Measurements from ENCODE around the gene LOC128125822.
"Not testable (repeated sequence)": the region's sequence is repeated elsewhere in the genome, so short reads cannot be mapped to it uniquely, and the experiment has no call there.

Gene LOC128125822

GRCh38 chr6:63578757-63579156, 6.5 kb downstream of the LOC128125822 start:
- Mint-ChIP-seq H3K4me3 (no peak overlapping the region), H3K27me3 (no peaks in the 10 kb centered on the region), H3K4me1 (peaks cover 15% of the 10 kb centered on the region), H3K27ac (no peak overlapping the region), H3K36me3 (ENCODE audit: low read depth) (peaks cover 2% of the 10 kb centered on the region)
- no peak for ATAC-seq
- H3K9me3 ChIP-seq (ENCODE audit: control insufficient read depth, low read length, poor library complexity, severe bottlenecking) = no peaks in the 10 kb centered on the region
- no peak for DNase-seq

GRCh38 chr6:63579937-63580703, 7.8 kb downstream of the LOC128125822 start:
- no peaks in the 10 kb centered on the region for H3K27me3 Mint-ChIP-seq
- peak overlapping the region; percentile 43 for H3K27ac Mint-ChIP-seq
- H3K4me1 Mint-ChIP-seq = peaks cover 8% of the 10 kb centered on the region
- no peak for ATAC-seq
- no peak for DNase-seq
- no peaks in the 10 kb centered on the region for H3K9me3 ChIP-seq (ENCODE audit: control insufficient read depth, low read length, poor library complexity, severe bottlenecking)
- peaks cover 2% of the 10 kb centered on the region for H3K36me3 Mint-ChIP-seq (ENCODE audit: low read depth)
- H3K4me3 Mint-ChIP-seq = no peak overlapping the region

- H3K36me3 Mint-ChIP-seq (ENCODE audit: low read depth) = peaks cover 2% of the 10 kb centered on the region
These were observed 8.4 kb downstream of the LOC128125822 start for GRCh38 chr6:63580704-63580961.

GRCh38 chr6:63581355-63582013, 9.2 kb downstream of the LOC128125822 start:
- no peaks in the 10 kb centered on the region for H3K9me3 ChIP-seq (ENCODE audit: control insufficient read depth, low read length, poor library complexity, severe bottlenecking)
- Mint-ChIP-seq H3K27me3 (peaks cover 4% of the 10 kb centered on the region), H3K4me1 (peaks cover 4% of the 10 kb centered on the region), H3K27ac (no peak overlapping the region), H3K4me3 (no peak overlapping the region), H3K36me3 (ENCODE audit: low read depth) (peaks cover 2% of the 10 kb centered on the region)
- DNase-seq = no peak
- no peak for ATAC-seq

More at GRCh38 chr6:63580704-63580961, 8.4 kb downstream of the LOC128125822 start:
- no peak overlapping the region for H3K27ac Mint-ChIP-seq
- ATAC-seq (no peak), DNase-seq (no peak)
- peaks cover 4% of the 10 kb centered on the region for H3K27me3 Mint-ChIP-seq
- H3K4me3 Mint-ChIP-seq = no peak overlapping the region
- H3K4me1 Mint-ChIP-seq = peaks cover 8% of the 10 kb centered on the region
- no peaks in the 10 kb centered on the region for H3K9me3 ChIP-seq (ENCODE audit: control insufficient read depth, low read length, poor library complexity, severe bottlenecking)

- ATAC-seq = no peak
- Mint-ChIP-seq H3K27me3 (peaks cover 4% of the 10 kb centered on the region), H3K27ac (peak overlapping the region; percentile 27), H3K36me3 (ENCODE audit: low read depth) (peaks cover 2% of the 10 kb centered on the region), H3K4me1 (peaks cover 4% of the 10 kb centered on the region), H3K4me3 (no peak overlapping the region)
- no peaks in the 10 kb centered on the region for H3K9me3 ChIP-seq (ENCODE audit: control insufficient read depth, low read length, poor library complexity, severe bottlenecking)
- DNase-seq = no peak
These were observed 10.4 kb downstream of the LOC128125822 start for GRCh38 chr6:63582579-63583231.

- Mint-ChIP-seq H3K4me3 (no peak overlapping the region), H3K4me1 (peaks cover 4% of the 10 kb centered on the region), H3K36me3 (ENCODE audit: low read depth) (peaks cover 2% of the 10 kb centered on the region), H3K27me3 (peaks cover 4% of the 10 kb centered on the region), H3K27ac (no peak overlapping the region)
- no peak for DNase-seq
- peak; percentile 23 for ATAC-seq
- no peaks in the 10 kb centered on the region for H3K9me3 ChIP-seq (ENCODE audit: control insufficient read depth, low read length, poor library complexity, severe bottlenecking)
These were observed 11.8 kb downstream of the LOC128125822 start for GRCh38 chr6:63584125-63584514.

GRCh38 chr6:63584566-63584965, 12.3 kb downstream of the LOC128125822 start:
- peaks cover 2% of the 10 kb centered on the region for H3K36me3 Mint-ChIP-seq (ENCODE audit: low read depth)
- H3K27ac Mint-ChIP-seq = no peak overlapping the region
- H3K4me3 Mint-ChIP-seq = no peak overlapping the region
- H3K27me3 Mint-ChIP-seq = peaks cover 4% of the 10 kb centered on the region
- DNase-seq (no peak), ATAC-seq (no peak)
- H3K9me3 ChIP-seq (ENCODE audit: control insufficient read depth, low read length, poor library complexity, severe bottlenecking) = no peaks in the 10 kb centered on the region
- H3K4me1 Mint-ChIP-seq = peaks cover 4% of the 10 kb centered on the region

- H3K27me3 Mint-ChIP-seq; DNase-seq; H3K4me3 Mint-ChIP-seq; H3K9me3 ChIP-seq (ENCODE audit: control insufficient read depth, low read length, poor library complexity, severe bottlenecking); H3K27ac Mint-ChIP-seq; ATAC-seq; H3K36me3 Mint-ChIP-seq (ENCODE audit: low read depth); H3K4me1 Mint-ChIP-seq: not testable (repeated sequence)
These were observed 13.4 kb downstream of the LOC128125822 start for GRCh38 chr6:63585652-63586051.

GRCh38 chr6:63589952-63590411, 17.7 kb downstream of the LOC128125822 start:
- no peak overlapping the region for H3K27ac Mint-ChIP-seq
- ATAC-seq (no peak), DNase-seq (no peak)
- no peaks in the 10 kb centered on the region for H3K9me3 ChIP-seq (ENCODE audit: control insufficient read depth, low read length, poor library complexity, severe bottlenecking)
- H3K27me3 Mint-ChIP-seq = peaks cover 4% of the 10 kb centered on the region
- H3K4me3 Mint-ChIP-seq = no peak overlapping the region
- peaks cover 2% of the 10 kb centered on the region for H3K4me1 Mint-ChIP-seq
- H3K36me3 Mint-ChIP-seq (ENCODE audit: low read depth) = no peaks in the 10 kb centered on the region

GRCh38 chr6:63592886-63593285, 20.6 kb downstream of the LOC128125822 start:
- no peak overlapping the region for H3K27ac Mint-ChIP-seq
- no peaks in the 10 kb centered on the region for H3K9me3 ChIP-seq (ENCODE audit: control insufficient read depth, low read length, poor library complexity, severe bottlenecking)
- peaks cover 1% of the 10 kb centered on the region for H3K4me1 Mint-ChIP-seq
- H3K36me3 Mint-ChIP-seq (ENCODE audit: low read depth) = no peaks in the 10 kb centered on the region
- H3K27me3 Mint-ChIP-seq = no peaks in the 10 kb centered on the region
- DNase-seq = no peak
- H3K4me3 Mint-ChIP-seq = no peak overlapping the region
- no peak for ATAC-seq

GRCh38 chr6:63597141-63598048, 25.1 kb downstream of the LOC128125822 start:
- DNase-seq (no peak), ATAC-seq (no peak)
- no peaks in the 10 kb centered on the region for H3K36me3 Mint-ChIP-seq (ENCODE audit: low read depth)
- H3K27me3 Mint-ChIP-seq = no peaks in the 10 kb centered on the region
- no peaks in the 10 kb centered on the region for H3K9me3 ChIP-seq (ENCODE audit: control insufficient read depth, low read length, poor library complexity, severe bottlenecking)
- H3K27ac Mint-ChIP-seq = peak overlapping the region; percentile 19
- H3K4me1 Mint-ChIP-seq = peaks cover 16% of the 10 kb centered on the region
- H3K4me3 Mint-ChIP-seq = peak overlapping the region; percentile 92

GRCh38 chr6:63598049-63599036, 26.1 kb downstream of the LOC128125822 start:
- Mint-ChIP-seq H3K36me3 (ENCODE audit: low read depth) (no peaks in the 10 kb centered on the region), H3K27ac (peak overlapping the region; percentile 19), H3K4me1 (peaks cover 16% of the 10 kb centered on the region), H3K4me3 (peak overlapping the region; percentile 92), H3K27me3 (no peaks in the 10 kb centered on the region)
- ATAC-seq (peak; percentile 100), DNase-seq (peak; percentile 42 to 52 (median 52))
- no peaks in the 10 kb centered on the region for H3K9me3 ChIP-seq (ENCODE audit: control insufficient read depth, low read length, poor library complexity, severe bottlenecking)
